GM18907 (cell line): ENCODE measurements around the gene RPS23.

Source experiments
- ATAC-seq: cut with Tn5 transposase; IDR thresholded peaks from one replicate; pipeline ENCODE4 v1.9.1; 2021; ENCODE audit warnings: mild to moderate bottlenecking, moderate library complexity; ENCODE audit not compliant: unreplicated experiment

RPS23 gene

GRCh38 chr5:82246960-82247574 lies 31.1 kb downstream of the RPS23 start:
- no peak for ATAC-seq

- ATAC-seq = no peak
Measured at GRCh38 chr5:82244854-82245635, 33.1 kb downstream of the RPS23 start.

GRCh38 chr5:82244151-82244550 lies 34.0 kb downstream of the RPS23 start:
- no peak for ATAC-seq

- ATAC-seq = no peak
Measured at GRCh38 chr5:82234885-82235284, 43.3 kb downstream of the RPS23 start.

- ATAC-seq = peak; percentile 87
Measured at GRCh38 chr5:82225525-82226172, 52.5 kb downstream of the RPS23 start.
